Smooth muscle cell (in vitro differentiated cells): ENCODE measurements around the gene FHIT. TPM values are rescaled to one million over a fixed set of nuclear protein-coding genes. Genes with fewer than 3 reads are reported as not detected.

Source experiments
- DNase-seq: peaks from one replicate; lab custom pipeline; 2025; ENCODE audit not compliant: unreplicated experiment; lab: John Stamatoyannopoulos, UW
- H2AFZ ChIP-seq: fragments of 200-600 bp; sonication (generic); 2 replicates; pipeline ENCODE4 v1.6.0; 2016; ENCODE audit warnings: antibody characterized with exemption, low read depth, mild to moderate bottlenecking
- H3F3A ChIP-seq: fragments of 200-600 bp; sonication (generic); 2 replicates; pipeline ENCODE4 v1.6.0; 2017; ENCODE audit warnings: antibody characterized with exemption, low read depth
- H3K27ac ChIP-seq: fragments of 200-600 bp; sonication (generic); 2 replicates; pipeline ENCODE4 v1.5.1; 2016; ENCODE audit warnings: low read depth, mild to moderate bottlenecking
- H3K27me3 ChIP-seq: fragments of 200-600 bp; sonication (generic); 2 replicates; pipeline ENCODE4 v1.6.1; 2016; ENCODE audit warnings: low read depth, mild to moderate bottlenecking
- H3K36me3 ChIP-seq: fragments of 200-600 bp; sonication (generic); 2 replicates; pipeline ENCODE4 v1.5.1; 2016; ENCODE audit warnings: low read depth
- H3K4me1 ChIP-seq: fragments of 200-600 bp; sonication (generic); 2 replicates; pipeline ENCODE4 v1.5.1; 2016; ENCODE audit warnings: low read depth
- H3K4me2 ChIP-seq: fragments of 200-600 bp; sonication (generic); 2 replicates; pipeline ENCODE4 v1.6.0; 2016; ENCODE audit warnings: mild to moderate bottlenecking
- H3K4me3 ChIP-seq: fragments of 200-600 bp; sonication (generic); 2 replicates; pipeline ENCODE4 v1.5.1; 2016; ENCODE audit warnings: mild to moderate bottlenecking
- H3K79me2 ChIP-seq: fragments of 200-600 bp; sonication (generic); 2 replicates; pipeline ENCODE4 v1.6.0; 2016; ENCODE audit warnings: low read depth, mild to moderate bottlenecking
- H3K9ac ChIP-seq: fragments of 200-600 bp; sonication (generic); 2 replicates; pipeline ENCODE4 v1.6.0; 2016; ENCODE audit warnings: low read depth
- H3K9me3 ChIP-seq: fragments of 200-600 bp; sonication (generic); replicated peaks from 2 replicates; pipeline ENCODE4 v1.5.1; 2016; ENCODE audit warnings: low read depth
- H4K20me1 ChIP-seq: fragments of 200-600 bp; sonication (generic); 2 replicates; pipeline ENCODE4 v1.6.0; 2016; ENCODE audit warnings: low read depth
- WGBS: methylation state at CpG from one replicate; pipeline ENCODE4 v1.1.7; 2016; ENCODE audit warnings: low lambda C conversion rate; 5-methylcytosine and 5-hydroxymethylcytosine counted together
- polyA plus RNA-seq: library from polyadenylated mRNA; unstranded; fragments of >200 nt; fragmentation: Nextera tagmentation; extraction: Ambion mirVana; gene quantifications from 2 replicates; pipeline ENCODE4 v1.2.1, GENCODE V29; 2016
- total RNA-seq: library from RNA; depleted of rRNA; stranded (reverse); fragments of >200 nt; gene quantifications from 2 replicates; pipeline ENCODE4 v1.2.3, GENCODE V29; 2014
- TF ChIP-seq, protein P1 (sequence below): fragments of 200-600 bp; sonication (generic); IDR thresholded peaks from 2 replicates; pipeline ENCODE4 v1.5.1; 2017; ENCODE audit warnings: borderline replicate concordance, mild to moderate bottlenecking, antibody characterized with exemption; ENCODE audit not compliant: insufficient read depth, poor library complexity, severe bottlenecking

FHIT gene
- total and polyA plus RNA-seq, 2 experiments from 2014 or later = 5.9 to 6.7 TPM

DNA sequence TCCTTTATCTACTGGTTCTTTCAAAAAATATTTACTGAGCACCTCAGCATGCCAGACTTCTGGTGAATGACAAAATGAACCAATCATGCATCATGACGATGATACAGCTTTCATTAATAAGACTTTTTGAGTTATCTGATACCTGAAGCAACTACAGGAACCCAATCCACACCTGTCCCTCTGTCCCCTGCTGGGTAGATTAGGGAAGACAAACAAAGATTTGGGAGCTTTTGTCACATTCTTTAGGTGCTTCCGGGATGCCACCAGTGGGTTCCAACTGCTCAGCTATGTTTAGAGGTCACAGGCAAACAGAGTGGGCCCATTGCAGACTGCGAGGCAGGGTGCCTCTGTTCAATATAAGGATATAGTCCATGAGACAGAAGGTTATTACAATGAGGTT is 1180.9 kb downstream of the FHIT start:
- DNase-seq = no peak
- H3K27me3 ChIP-seq = no peaks in the 10 kb centered on the region
- H2AFZ ChIP-seq = no peak overlapping the region
- 84% methylated on average over 3 of the region's 3 CpGs for WGBS
- no peaks in the 10 kb centered on the region for H4K20me1 ChIP-seq
- H3K4me3 ChIP-seq = no peak overlapping the region
- TF ChIP-seq, protein P1, sequence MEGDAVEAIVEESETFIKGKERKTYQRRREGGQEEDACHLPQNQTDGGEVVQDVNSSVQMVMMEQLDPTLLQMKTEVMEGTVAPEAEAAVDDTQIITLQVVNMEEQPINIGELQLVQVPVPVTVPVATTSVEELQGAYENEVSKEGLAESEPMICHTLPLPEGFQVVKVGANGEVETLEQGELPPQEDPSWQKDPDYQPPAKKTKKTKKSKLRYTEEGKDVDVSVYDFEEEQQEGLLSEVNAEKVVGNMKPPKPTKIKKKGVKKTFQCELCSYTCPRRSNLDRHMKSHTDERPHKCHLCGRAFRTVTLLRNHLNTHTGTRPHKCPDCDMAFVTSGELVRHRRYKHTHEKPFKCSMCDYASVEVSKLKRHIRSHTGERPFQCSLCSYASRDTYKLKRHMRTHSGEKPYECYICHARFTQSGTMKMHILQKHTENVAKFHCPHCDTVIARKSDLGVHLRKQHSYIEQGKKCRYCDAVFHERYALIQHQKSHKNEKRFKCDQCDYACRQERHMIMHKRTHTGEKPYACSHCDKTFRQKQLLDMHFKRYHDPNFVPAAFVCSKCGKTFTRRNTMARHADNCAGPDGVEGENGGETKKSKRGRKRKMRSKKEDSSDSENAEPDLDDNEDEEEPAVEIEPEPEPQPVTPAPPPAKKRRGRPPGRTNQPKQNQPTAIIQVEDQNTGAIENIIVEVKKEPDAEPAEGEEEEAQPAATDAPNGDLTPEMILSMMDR = no peak
- no peaks in the 10 kb centered on the region for H3K79me2 ChIP-seq
- H3K9ac ChIP-seq = no peak overlapping the region
- H3K27ac ChIP-seq = no peak overlapping the region
- H3K4me1 ChIP-seq = no peaks in the 10 kb centered on the region
- H3K4me2 ChIP-seq = no peak overlapping the region
- no peaks in the 10 kb centered on the region for H3K36me3 ChIP-seq
- no peaks in the 10 kb centered on the region for H3K9me3 ChIP-seq
- no peaks in the 10 kb centered on the region for H3F3A ChIP-seq

DNA sequence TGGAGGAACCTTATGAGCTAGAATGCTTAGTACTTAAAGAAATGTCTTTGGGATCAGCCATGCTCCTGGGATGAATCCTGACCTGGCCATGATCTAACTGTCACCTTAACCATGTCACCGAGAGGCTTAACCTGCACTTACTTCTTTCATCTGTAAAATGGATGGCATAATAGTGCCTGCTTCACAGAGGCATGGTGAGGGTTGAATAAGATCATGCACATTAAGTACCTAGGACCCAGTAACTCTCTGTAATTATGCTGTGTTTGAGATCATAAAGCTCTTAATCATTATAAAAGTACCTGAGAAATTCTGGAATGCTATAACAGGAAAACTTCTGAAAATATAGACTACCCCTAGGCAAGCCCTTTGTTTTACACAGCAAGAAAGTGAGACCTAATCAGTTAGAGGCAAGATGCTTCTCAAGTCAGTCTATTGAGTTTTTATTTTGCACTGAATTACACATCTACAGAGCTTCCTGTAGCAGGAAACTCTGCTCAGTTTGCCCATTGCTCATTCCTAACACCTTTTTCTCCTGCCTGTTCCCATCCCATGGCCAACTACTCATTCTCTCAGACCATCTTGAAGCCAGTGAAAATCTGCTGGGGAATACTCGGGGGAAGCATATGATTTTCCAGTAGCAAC is 1185.9 kb downstream of the FHIT start:
- no peak overlapping the region for H3K4me3 ChIP-seq
- H3K9ac ChIP-seq = no peak overlapping the region
- no peaks in the 10 kb centered on the region for H3K9me3 ChIP-seq
- H3K36me3 ChIP-seq = no peaks in the 10 kb centered on the region
- WGBS = 90% methylated on average over 2 of the region's 2 CpGs
- H2AFZ ChIP-seq = no peak overlapping the region
- H3K4me1 ChIP-seq = peaks cover 11% of the 10 kb centered on the region
- no peaks in the 10 kb centered on the region for H3F3A ChIP-seq
- peak overlapping the region; percentile 8 for H3K4me2 ChIP-seq
- peak overlapping the region; percentile 33 for H3K27ac ChIP-seq
- H4K20me1 ChIP-seq = no peaks in the 10 kb centered on the region
- TF ChIP-seq, protein P1 = no peak
- no peaks in the 10 kb centered on the region for H3K79me2 ChIP-seq
- DNase-seq = no peak
- no peaks in the 10 kb centered on the region for H3K27me3 ChIP-seq

DNA sequence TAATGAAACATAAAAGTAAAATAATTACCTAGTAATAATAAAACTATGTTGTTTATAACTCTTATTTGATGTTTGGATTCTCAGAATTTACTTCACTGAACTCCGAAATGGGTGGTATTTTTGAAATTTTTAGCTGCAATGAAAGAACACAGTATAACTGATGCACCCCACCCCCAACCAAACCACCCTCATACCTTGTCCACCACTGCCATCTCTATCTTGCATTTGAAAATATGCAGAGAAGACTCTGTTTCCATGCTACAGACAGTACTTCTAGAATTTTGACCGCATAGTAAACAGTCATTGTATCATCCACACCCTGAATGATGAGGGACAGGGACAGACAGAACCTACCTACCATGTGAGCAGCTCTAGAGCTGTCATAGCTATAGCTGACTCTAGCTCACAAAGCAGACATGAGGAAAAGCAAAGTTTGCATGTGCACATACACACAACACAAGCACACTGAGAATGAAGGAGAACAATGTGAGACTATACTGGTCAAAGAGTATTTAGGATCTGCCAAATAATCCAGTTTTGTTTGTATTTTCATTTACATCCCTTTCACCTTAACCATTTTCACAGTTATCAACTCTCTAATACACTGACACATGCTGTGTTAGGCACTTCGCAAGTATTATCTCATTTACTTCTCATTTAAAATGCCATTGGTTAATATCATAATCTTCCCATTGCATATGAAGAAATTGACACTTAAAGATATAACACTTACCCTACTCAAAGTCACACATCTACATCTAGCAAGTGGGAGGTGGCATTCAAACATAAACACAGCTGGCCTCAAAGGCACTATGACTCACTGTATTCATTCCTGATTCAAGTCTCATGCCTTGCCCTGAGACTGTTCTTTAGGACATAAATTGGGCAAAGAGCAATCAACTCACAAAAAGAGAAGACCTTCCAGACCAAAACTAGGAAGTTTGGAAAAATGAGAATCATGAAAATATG is 1186.8 kb downstream of the FHIT start:
- H3K79me2 ChIP-seq = no peaks in the 10 kb centered on the region
- no peak overlapping the region for H2AFZ ChIP-seq
- H3K4me2 ChIP-seq = peak overlapping the region; percentile 8
- TF ChIP-seq, protein P1 = no peak
- H3K4me3 ChIP-seq = no peak overlapping the region
- peaks cover 11% of the 10 kb centered on the region for H3K4me1 ChIP-seq
- H3K36me3 ChIP-seq = no peaks in the 10 kb centered on the region
- H3F3A ChIP-seq = no peaks in the 10 kb centered on the region
- no peak for DNase-seq
- H3K9me3 ChIP-seq = no peaks in the 10 kb centered on the region
- 80% methylated on average over 3 of the region's 3 CpGs for WGBS
- H4K20me1 ChIP-seq = no peaks in the 10 kb centered on the region
- H3K27ac ChIP-seq = peak overlapping the region; percentile 33
- no peaks in the 10 kb centered on the region for H3K27me3 ChIP-seq
- no peak overlapping the region for H3K9ac ChIP-seq
